Neural cell (in vitro differentiated cells): Measurements from ENCODE around the gene SPEF1. TPM values are rescaled to one million over a fixed set of nuclear protein-coding genes. Genes with fewer than 3 reads are reported as not detected.

Experiments used
- H2AFZ ChIP-seq: fragments of 200-600, 300-800 bp; sonication (generic), shearing (Covaris generic); 2 replicates; pipeline ENCODE4 v1.6.0; 2014; ENCODE audit warnings: low read depth, mild to moderate bottlenecking, antibody characterized with exemption, low read length, moderate library complexity
- H3F3A ChIP-seq: fragments of 200-600 bp; shearing (Covaris generic); 2 replicates; pipeline ENCODE4 v1.6.1; 2016; ENCODE audit warnings: mild to moderate bottlenecking, moderate library complexity, mixed read lengths, antibody characterized with exemption, low read length; ENCODE audit not compliant: insufficient read depth, poor library complexity, severe bottlenecking
- H3K27ac ChIP-seq: fragments of 200-600, 300-800 bp; sonication (generic), shearing (Covaris generic); 2 replicates; pipeline ENCODE4 v1.5.1; 2014; ENCODE audit warnings: mild to moderate bottlenecking, low read length, moderate library complexity
- H3K27me3 ChIP-seq: fragments of 300-800, 200-600 bp; sonication (generic), shearing (Covaris generic); 2 replicates; pipeline ENCODE4 v1.6.0; 2014; ENCODE audit warnings: mild to moderate bottlenecking, low read depth, low read length, moderate library complexity; ENCODE audit not compliant: insufficient read depth
- H3K36me3 ChIP-seq: fragments of 300-800, 200-600 bp; sonication (generic), shearing (Covaris generic); 2 replicates; pipeline ENCODE4 v1.5.1; 2014; ENCODE audit warnings: mild to moderate bottlenecking, antibody characterized with exemption, low read length, moderate library complexity; ENCODE audit not compliant: insufficient read depth
- H3K4me2 ChIP-seq: fragments of 300-800, 200-600 bp; sonication (generic), shearing (Covaris generic); 2 replicates; pipeline ENCODE4 v1.6.0; 2014; ENCODE audit warnings: mild to moderate bottlenecking, low read length
- H3K4me3 ChIP-seq: fragments of 300-800, 200-600 bp; sonication (generic), shearing (Covaris generic); 2 replicates; pipeline ENCODE4 v1.5.1; 2014; ENCODE audit warnings: mild to moderate bottlenecking, low read length, moderate library complexity
- H3K79me2 ChIP-seq: fragments of 200-600 bp; shearing (Covaris generic); replicated peaks from 2 replicates; pipeline ENCODE4 v1.6.0; 2014; ENCODE audit warnings: mild to moderate bottlenecking, low read length, moderate library complexity; ENCODE audit not compliant: insufficient read depth
- H3K9ac ChIP-seq: fragments of 300-800, 200-600 bp; sonication (generic), shearing (Covaris generic); 2 replicates; pipeline ENCODE4 v1.6.1; 2016; ENCODE audit warnings: mild to moderate bottlenecking, low read length, mixed read lengths
- H3K9me2 ChIP-seq: fragments of 200-600 bp; shearing (Covaris generic); 2 replicates; pipeline ENCODE4 v1.6.1; 2016; ENCODE audit warnings: mild to moderate bottlenecking, low read length, mixed read lengths; ENCODE audit not compliant: insufficient read depth
- H3K9me3 ChIP-seq: fragments of 200-600, 300-800 bp; sonication (generic), shearing (Covaris generic); 2 replicates; pipeline ENCODE4 v1.6.1; 2016; ENCODE audit warnings: mild to moderate bottlenecking, mixed run types, low read length, moderate library complexity, mixed read lengths
- H4K20me1 ChIP-seq: fragments of 200-600 bp; shearing (Covaris generic); 2 replicates; pipeline ENCODE4 v1.6.1; 2016; ENCODE audit warnings: mild to moderate bottlenecking, mixed run types; ENCODE audit not compliant: insufficient read depth
- EP300 ChIP-seq: fragments of 450-650 bp; conservative IDR thresholded peaks from 2 replicates; pipeline ENCODE4 v1.6.1; 2014; ENCODE audit warnings: antibody characterized with exemption, mild to moderate bottlenecking, moderate library complexity; ENCODE audit not compliant: poor library complexity, severe bottlenecking
- EZH2 ChIP-seq: fragments of 200-600, 300-800 bp; shearing (Covaris generic), sonication (generic); IDR thresholded peaks from 2 replicates; pipeline ENCODE4 v1.6.1; 2014; ENCODE audit warnings: antibody characterized with exemption, low read length, borderline replicate concordance, mild to moderate bottlenecking; ENCODE audit not compliant: insufficient read depth, poor library complexity, severe bottlenecking
- MXI1 ChIP-seq: fragments of 450-650 bp; conservative IDR thresholded peaks from 2 replicates; pipeline ENCODE4 v1.6.1; 2014; ENCODE audit warnings: antibody characterized with exemption, mild to moderate bottlenecking; ENCODE audit not compliant: poor library complexity, severe bottlenecking
- POLR2AphosphoS5 ChIP-seq: IDR thresholded peaks from 2 replicates; pipeline ENCODE4 v1.6.1; 2012
- RAD21 ChIP-seq: fragments of 450-650 bp; conservative IDR thresholded peaks from 2 replicates; pipeline ENCODE4 v1.6.1; 2014; ENCODE audit warnings: antibody characterized with exemption, mild to moderate bottlenecking, moderate library complexity
- SMC3 ChIP-seq: fragments of 450-650 bp; conservative IDR thresholded peaks from 2 replicates; pipeline ENCODE4 v1.6.1; 2014; ENCODE audit warnings: antibody characterized with exemption, mild to moderate bottlenecking, moderate library complexity; ENCODE audit not compliant: poor library complexity
- TAF1 ChIP-seq: IDR thresholded peaks from 2 replicates; pipeline ENCODE4 v1.6.1; 2012; ENCODE audit warnings: low read depth
- polyA plus RNA-seq: library from polyadenylated mRNA; depleted of rRNA; stranded (reverse); fragments of >200 nt; gene quantifications from 2 replicates; pipeline ENCODE4 v1.2.3, GENCODE V29; 2014
- TF ChIP-seq, protein P1 (sequence below): IDR thresholded peaks from 2 replicates; pipeline ENCODE4 v1.6.1; 2012; ENCODE audit warnings: borderline replicate concordance
- TF ChIP-seq, protein P2 (sequence below): fragments of 450-650 bp; IDR thresholded peaks from 2 replicates; pipeline ENCODE4 v1.5.1; 2014; ENCODE audit warnings: antibody characterized with exemption, mild to moderate bottlenecking, moderate library complexity; ENCODE audit not compliant: poor library complexity, severe bottlenecking

SPEF1 gene
- polyA plus RNA-seq, 1 donor from 2014 or later, result 0.58 TPM

DNA sequence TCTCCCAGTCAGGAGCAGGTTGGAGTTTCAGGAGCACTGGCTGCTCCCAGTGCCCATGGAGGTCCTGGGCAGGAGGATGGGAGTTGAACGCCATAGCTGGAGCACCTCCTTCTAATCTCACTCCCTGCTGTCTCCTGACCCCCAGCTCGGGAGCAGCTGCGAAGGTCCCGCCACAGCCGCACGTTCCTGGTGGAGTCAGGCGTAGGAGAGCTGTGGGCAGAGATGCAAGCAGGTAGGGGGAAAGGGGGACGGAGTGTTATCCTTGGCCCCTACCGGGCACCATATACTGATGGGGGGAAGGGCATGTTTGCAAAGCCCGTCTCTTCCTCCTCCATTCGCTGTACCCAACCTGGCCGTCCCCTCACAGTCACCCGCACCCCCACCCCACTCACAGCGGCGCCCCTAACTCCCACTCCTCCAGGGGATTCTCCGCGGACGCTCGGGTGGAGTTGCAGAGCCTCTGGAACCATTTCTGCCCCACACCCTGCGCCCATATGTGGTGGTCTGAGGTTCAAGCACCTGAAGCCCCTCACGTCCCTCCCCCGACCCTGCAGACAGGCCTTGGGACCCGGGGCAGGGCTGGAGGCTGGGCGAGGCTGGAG is 32.1 kb downstream of the SPEF1 start:
- Histone ChIP-seq H3K4me3 (no peak overlapping the region), H4K20me1 (no peaks in the 10 kb centered on the region), H3K4me2 (no peak overlapping the region), H2AFZ (no peak overlapping the region), H3K79me2 (no peaks in the 10 kb centered on the region), H3F3A (no peaks in the 10 kb centered on the region), H3K9me3 (no peaks in the 10 kb centered on the region), H3K27ac (no peak overlapping the region), H3K36me3 (no peaks in the 10 kb centered on the region), H3K9me2 (no peaks in the 10 kb centered on the region), H3K27me3 (peaks cover 61% of the 10 kb centered on the region), H3K9ac (no peak overlapping the region)
- TF ChIP-seq TAF1 (no peak), EZH2 (no peak), EP300 (no peak), SMC3 (no peak), POLR2AphosphoS5 (no peak), RAD21 (no peak), MXI1 (no peak)
- TF ChIP-seq, protein P1, sequence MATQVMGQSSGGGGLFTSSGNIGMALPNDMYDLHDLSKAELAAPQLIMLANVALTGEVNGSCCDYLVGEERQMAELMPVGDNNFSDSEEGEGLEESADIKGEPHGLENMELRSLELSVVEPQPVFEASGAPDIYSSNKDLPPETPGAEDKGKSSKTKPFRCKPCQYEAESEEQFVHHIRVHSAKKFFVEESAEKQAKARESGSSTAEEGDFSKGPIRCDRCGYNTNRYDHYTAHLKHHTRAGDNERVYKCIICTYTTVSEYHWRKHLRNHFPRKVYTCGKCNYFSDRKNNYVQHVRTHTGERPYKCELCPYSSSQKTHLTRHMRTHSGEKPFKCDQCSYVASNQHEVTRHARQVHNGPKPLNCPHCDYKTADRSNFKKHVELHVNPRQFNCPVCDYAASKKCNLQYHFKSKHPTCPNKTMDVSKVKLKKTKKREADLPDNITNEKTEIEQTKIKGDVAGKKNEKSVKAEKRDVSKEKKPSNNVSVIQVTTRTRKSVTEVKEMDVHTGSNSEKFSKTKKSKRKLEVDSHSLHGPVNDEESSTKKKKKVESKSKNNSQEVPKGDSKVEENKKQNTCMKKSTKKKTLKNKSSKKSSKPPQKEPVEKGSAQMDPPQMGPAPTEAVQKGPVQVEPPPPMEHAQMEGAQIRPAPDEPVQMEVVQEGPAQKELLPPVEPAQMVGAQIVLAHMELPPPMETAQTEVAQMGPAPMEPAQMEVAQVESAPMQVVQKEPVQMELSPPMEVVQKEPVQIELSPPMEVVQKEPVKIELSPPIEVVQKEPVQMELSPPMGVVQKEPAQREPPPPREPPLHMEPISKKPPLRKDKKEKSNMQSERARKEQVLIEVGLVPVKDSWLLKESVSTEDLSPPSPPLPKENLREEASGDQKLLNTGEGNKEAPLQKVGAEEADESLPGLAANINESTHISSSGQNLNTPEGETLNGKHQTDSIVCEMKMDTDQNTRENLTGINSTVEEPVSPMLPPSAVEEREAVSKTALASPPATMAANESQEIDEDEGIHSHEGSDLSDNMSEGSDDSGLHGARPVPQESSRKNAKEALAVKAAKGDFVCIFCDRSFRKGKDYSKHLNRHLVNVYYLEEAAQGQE, result no peak
- TF ChIP-seq, protein P2, sequence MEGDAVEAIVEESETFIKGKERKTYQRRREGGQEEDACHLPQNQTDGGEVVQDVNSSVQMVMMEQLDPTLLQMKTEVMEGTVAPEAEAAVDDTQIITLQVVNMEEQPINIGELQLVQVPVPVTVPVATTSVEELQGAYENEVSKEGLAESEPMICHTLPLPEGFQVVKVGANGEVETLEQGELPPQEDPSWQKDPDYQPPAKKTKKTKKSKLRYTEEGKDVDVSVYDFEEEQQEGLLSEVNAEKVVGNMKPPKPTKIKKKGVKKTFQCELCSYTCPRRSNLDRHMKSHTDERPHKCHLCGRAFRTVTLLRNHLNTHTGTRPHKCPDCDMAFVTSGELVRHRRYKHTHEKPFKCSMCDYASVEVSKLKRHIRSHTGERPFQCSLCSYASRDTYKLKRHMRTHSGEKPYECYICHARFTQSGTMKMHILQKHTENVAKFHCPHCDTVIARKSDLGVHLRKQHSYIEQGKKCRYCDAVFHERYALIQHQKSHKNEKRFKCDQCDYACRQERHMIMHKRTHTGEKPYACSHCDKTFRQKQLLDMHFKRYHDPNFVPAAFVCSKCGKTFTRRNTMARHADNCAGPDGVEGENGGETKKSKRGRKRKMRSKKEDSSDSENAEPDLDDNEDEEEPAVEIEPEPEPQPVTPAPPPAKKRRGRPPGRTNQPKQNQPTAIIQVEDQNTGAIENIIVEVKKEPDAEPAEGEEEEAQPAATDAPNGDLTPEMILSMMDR, result no peak

DNA sequence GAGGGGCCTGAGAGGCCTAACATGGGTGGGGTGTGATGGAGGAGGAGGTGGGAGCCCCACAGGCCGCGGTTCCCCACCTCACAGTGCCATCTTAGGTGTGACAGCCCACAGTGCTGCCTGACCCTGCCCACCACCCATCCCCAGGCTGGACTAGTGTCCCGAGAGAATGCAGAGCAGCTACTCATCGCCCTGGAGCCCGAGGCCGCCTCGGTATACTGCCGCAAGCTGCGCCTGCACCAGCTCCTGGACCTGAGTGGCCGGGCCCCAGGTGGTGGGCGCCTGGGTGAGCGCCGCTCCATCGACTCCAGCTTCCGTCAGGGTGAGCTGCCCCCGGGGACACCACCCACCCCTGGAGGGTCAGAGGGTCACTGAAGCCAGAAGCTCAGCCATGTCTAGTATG is 33.2 kb downstream of the SPEF1 start:
- no peaks in the 10 kb centered on the region for H4K20me1 ChIP-seq
- no peaks in the 10 kb centered on the region for H3K9me2 ChIP-seq
- H3K9ac ChIP-seq, result no peak overlapping the region
- no peaks in the 10 kb centered on the region for H3F3A ChIP-seq
- no peaks in the 10 kb centered on the region for H3K9me3 ChIP-seq
- no peak overlapping the region for H3K4me2 ChIP-seq
- TF ChIP-seq, protein P1, result no peak
- no peak for TF ChIP-seq EZH2
- no peak for TF ChIP-seq EP300
- TF ChIP-seq POLR2AphosphoS5, result no peak
- no peak for TF ChIP-seq MXI1
- TF ChIP-seq, protein P2, result no peak
- no peaks in the 10 kb centered on the region for H3K36me3 ChIP-seq
- H3K79me2 ChIP-seq, result no peaks in the 10 kb centered on the region
- H3K27ac ChIP-seq, result no peak overlapping the region
- no peak overlapping the region for H3K4me3 ChIP-seq
- peaks cover 65% of the 10 kb centered on the region for H3K27me3 ChIP-seq
- no peak overlapping the region for H2AFZ ChIP-seq
